ENCODE measurements around the gene RCN1.
"Not testable (repeated sequence)": the region's sequence is repeated elsewhere in the genome, so short reads cannot be mapped to it uniquely, and the experiment has no call there.

The RCN1 gene

DNA sequence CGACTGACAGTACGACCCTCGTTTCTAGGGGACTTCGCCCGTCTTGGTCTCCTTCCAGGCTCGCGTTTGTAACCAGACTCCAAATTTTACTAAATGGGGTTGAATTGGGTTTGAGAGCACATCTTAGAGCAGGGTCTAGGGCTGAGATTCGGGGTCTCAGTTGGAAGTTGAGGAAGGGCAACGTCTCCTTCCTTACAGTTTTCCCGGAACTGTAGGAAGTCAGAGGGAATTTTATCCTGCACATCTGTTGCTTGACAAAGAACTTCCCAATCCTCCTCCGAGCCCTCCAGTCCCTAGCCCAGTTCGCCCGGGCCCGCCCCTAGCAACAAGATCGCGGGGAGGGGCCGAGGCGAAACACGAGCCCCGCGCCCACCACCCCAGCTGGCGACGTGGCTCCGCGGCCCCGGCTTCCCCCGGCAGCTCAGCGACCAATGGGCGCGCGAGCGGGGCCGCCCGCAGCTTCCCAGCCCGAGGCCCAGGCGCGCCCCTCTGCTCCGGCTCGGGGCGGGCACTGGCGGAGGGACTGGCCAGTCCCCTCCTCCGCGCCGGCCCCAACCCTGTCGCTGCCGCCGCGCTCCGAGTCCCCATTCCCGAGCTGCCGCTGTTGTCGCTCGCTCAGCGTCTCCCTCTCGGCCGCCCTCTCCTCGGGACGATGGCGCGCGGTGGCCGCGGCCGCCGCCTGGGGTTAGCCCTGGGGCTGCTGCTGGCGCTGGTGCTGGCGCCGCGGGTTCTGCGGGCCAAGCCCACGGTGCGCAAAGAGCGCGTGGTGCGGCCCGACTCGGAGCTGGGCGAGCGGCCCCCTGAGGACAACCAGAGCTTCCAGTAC is at the start of gene RCN1:
Gene RCN1, plus strand, starts transcription at position 530 of the 826 bp plus-strand sequence. Its CDS starts 123 bp downstream, at position 653.
- in situ Hi-C loops (cut with MboI; ENCODE audit: low sequenced_read_pairs), result no loop called here

DNA sequence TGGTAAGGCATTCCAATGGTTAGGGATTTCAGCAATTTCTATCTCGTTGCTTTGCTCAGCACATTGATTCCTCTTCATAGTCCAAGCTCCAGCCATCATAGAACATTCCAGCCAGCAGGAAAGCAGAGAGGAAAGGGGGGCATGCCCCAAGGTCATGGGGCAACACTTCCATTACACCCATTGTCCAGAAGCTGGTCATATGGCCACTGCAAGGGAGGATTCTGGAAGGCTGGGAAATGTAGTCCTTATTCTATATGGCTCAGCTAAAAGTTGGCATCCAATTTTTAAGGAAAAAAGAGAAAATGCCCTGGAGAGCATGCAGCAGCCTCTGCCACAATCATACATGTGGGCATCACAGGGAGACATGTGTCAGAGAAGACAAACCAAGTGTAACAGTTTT is 47.1 kb upstream of the RCN1 start:
- in situ Hi-C loops (cut with MboI; ENCODE audit: low sequenced_read_pairs), result no loop called here

DNA sequence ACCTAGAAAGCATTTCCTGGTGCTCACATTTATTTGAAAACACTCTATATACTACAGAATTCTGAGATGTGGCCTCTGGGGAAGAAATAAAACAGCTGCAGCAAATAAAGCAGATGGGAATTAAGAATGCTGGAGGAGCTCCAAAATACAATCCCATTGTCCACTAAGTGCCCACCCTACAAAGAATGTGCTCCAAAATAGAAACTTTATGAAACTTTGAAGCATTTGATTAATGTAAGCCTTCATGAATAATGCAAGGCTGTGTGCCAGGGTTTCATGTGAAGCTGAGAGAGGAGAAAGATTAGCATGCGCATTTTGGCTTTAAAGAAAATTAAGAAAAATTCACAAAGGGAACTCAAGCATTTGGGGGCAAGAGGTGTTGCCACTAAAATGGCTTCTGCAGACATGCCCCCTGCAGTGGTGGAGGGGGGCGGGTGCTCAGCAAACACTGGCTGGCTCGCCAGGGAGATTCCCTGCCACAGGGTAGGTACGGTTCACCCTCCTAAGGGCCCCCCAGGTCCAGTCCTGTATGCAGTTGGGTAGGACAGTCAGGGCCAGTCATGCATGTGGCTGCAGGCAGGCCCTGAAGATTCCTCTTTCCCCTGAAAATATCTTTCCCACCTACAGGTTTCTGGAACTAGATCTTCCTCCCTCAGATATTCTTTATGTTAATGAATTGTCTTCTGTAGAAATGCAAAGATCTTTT is 46.6 kb upstream of the RCN1 start:
- in situ Hi-C loops (cut with MboI; ENCODE audit: low sequenced_read_pairs), result no loop called here

DNA sequence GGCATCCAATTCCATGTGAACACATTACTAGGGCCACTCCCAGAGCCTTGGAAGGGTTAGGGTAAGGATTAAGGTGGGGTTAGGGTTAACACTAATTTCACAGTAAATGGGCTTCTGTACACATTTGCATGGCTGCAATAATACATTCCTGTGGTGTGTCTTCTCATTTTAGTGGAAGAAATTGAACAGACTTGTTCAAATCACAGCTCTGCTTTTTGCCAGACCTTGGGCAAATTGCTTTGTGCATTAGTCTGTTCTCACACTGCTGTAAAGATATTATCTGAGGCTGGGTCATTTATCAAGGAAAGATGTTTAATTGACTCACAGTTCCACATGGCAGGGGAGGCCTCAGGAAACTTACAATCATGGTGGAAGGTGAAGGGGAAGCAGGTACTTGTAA is 45.4 kb upstream of the RCN1 start:
- in situ Hi-C loops (cut with MboI; ENCODE audit: low sequenced_read_pairs), result no loop called here

DNA sequence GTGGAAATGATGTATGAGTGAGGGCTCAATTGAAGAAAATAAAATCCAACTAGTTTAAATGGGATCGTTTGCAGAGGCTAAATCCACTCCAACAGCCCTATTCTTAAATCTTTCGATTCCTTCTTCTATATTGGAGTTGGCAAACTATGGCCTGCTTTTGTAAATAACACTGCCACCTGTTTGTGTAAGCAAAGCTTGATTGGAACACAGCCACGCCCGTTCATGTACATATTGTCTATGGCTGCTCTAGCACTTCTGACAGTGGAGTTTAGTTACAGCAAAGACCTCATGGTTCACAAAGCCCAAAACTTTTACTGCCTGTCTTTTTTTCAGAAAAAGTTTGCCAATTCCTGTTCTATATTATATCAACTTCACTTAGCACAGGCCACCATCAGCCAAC is 40.6 kb upstream of the RCN1 start:
- in situ Hi-C loops (cut with MboI; ENCODE audit: low sequenced_read_pairs), result loop anchor here (10.0 kb wide), 1 partner anchor 115 kb away; no protein-coding TSS in a partner anchor

DNA sequence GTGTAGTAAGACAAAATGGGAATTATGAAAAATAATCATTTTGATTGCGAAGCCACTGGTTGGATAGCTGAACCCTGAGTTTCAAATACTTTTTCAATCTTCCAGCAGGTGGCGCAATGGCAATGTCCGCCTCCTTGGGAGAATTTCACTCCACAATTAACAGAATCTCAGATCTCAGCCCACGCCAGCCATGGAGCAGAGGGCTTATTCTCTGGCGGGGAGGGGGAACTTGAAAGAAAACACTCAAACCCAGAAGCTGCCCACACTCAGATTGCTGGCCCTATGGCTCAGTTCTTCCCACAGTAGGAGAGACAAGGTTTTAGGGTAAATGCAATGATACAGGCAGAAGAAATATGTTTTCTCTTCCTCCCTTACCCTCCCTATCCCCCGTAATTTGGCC is 38.7 kb upstream of the RCN1 start:
- in situ Hi-C loops (cut with MboI; ENCODE audit: low sequenced_read_pairs), result loop anchor here (10.0 kb wide), 1 partner anchor 113 kb away; no protein-coding TSS in a partner anchor

DNA sequence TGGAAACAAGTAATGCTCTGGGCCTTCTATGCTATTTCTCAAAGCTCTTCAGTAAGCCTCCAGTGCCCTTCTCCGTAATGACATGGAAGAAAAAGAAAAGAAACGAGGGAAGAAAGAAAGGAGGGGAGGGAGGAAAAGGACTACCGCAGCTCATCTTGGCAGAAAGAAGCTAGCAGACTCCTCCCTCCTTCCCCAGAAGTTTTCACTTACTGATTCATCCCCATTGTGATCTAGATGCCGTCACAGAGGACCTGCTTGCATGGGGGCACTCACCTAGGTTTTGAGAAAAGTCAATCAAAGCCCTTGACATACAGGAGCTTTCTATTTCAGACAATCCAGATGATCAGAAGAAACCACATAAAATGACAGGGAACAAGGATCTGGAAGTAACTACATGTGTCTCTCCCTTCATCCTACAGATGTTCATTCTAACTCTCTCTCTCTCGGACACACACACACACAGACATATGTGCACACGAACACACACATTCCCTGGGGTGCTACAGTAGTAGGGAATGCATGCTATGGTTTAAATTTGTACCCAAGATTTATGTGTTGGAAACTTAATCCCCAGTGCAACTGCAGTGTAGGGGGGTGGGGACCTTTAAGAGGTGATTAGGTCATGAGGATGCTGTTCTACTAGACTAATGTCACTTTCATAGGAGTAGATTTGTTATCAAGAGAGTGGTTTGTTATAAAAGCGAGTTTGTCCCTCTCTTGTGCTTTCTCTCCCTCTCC is 37.6 kb upstream of the RCN1 start:
- in situ Hi-C loops (cut with MboI; ENCODE audit: low sequenced_read_pairs), result loop anchor here (10.0 kb wide), 1 partner anchor 111 kb away; no protein-coding TSS in a partner anchor

DNA sequence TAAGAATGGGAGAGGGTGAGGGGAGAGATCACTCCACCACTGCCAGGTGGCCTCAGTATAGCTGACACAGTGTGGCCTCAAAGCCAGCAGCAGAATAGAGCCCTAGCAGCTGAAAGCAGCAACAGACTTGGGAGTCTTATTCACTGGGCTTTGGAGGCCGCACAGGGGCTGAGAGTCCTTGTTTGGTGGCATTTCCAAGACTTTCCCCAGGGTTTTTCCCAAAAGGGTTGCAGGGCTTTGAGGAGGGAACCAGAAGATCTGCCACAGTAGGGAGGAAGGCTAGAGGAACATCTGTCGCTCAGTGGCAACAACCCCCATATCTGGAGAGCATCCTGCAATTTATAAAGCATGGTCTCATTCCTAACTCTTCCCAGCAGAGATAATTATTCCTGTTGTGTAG is 35.0 kb upstream of the RCN1 start:
- in situ Hi-C loops (cut with MboI; ENCODE audit: low sequenced_read_pairs), result loop anchor here (10.0 kb wide), 1 partner anchor 109 kb away; no protein-coding TSS in a partner anchor

DNA sequence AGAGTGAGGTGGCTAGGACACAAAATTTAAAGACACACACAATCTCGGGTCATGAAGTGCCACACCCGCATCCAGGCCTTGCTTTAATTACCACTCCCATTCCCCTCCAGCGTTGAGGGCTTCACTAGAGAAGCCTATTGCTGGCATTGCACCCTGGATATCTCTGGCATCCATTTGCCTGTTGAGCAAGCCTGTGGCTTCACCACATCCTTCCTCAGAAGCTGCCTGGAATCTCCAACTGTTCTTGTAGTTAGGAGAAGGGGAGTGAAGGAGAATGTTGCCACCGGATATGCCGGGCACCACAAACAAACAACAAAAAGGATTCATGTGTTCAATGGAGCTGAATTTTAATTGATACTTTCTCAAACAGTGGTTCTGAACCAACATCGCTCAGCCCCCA is 34.4 kb upstream of the RCN1 start:
- in situ Hi-C loops (cut with MboI; ENCODE audit: low sequenced_read_pairs), result loop anchor here (10.0 kb wide), 1 partner anchor 108 kb away; no protein-coding TSS in a partner anchor

DNA sequence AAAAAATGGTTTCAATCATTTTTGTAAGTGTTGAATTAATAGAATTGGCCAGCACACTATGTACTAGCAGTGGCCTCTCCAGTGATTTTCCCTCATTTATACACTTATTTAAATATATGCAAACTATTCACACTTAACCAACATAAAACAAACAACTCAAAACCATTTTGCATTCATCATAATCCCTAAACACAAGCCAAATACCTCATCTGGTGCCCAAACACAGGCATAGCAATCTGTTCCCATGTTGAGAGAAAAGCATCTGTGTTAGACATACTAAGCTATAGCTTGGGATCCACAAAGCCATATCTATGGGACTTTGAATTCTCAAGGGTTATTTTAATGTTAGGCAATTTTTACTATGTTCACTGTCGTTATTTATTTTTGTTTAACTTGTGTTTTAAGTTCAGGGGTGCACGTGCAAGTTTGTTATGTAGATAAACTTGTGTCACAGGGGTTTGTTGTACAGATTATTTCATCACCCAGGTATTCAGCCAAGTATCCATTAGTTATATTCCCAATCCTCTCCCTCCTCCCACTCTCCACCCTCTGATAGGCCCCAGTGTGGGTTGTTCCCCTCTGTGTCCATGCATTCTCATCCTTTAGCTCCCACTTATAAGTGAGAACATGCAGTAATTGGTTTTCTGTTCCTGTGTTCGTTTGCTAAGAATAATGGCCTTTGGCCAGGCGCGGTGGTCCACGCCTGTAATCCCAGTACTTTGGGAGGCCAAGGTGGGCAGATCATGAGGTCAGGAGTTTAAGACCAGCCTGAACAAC is 31.0 kb upstream of the RCN1 start:
- in situ Hi-C loops (cut with MboI; ENCODE audit: low sequenced_read_pairs), result loop anchor here (10.0 kb wide), 1 partner anchor 105 kb away; no protein-coding TSS in a partner anchor

DNA sequence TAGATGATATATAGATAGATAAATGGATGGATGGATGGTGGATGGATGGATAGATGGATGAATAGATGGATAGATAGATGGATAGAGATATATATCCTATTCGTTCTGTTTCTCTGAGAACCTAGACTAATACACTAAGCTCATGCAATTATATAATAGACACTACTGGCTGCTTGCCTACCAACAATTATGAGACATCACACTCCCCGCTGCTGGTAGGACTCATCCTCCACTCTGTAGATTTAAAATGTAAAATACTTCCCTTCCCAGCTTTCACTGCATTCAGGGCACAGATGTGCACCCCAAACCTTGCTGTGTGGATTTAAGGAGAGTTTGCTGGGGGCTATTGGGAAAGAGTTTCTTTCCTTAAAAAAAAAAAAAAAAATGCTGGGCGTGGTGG is 28.3 kb upstream of the RCN1 start:
- in situ Hi-C loops (cut with MboI; ENCODE audit: low sequenced_read_pairs), result no loop called here

DNA sequence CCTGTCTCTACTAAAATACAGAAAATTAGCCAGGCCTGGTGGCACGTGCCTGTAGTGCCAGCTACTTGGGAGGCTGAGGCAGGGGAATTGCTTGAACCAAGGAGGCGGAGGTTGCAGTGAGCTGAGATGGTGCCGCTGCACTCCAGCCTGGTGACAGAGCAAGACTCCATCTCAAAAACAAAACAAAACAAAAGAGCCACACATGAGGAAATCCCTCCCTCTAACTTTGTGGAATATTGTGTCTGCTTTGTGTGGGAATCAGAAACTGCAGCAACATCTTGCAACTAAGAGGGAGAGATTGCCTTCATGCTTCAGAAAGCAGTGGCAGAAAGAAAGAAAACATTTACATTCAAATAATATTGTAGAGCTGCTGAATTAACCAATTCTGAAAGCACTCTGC is 27.8 kb upstream of the RCN1 start:
- in situ Hi-C loops (cut with MboI; ENCODE audit: low sequenced_read_pairs), result not testable (repeated sequence)

DNA sequence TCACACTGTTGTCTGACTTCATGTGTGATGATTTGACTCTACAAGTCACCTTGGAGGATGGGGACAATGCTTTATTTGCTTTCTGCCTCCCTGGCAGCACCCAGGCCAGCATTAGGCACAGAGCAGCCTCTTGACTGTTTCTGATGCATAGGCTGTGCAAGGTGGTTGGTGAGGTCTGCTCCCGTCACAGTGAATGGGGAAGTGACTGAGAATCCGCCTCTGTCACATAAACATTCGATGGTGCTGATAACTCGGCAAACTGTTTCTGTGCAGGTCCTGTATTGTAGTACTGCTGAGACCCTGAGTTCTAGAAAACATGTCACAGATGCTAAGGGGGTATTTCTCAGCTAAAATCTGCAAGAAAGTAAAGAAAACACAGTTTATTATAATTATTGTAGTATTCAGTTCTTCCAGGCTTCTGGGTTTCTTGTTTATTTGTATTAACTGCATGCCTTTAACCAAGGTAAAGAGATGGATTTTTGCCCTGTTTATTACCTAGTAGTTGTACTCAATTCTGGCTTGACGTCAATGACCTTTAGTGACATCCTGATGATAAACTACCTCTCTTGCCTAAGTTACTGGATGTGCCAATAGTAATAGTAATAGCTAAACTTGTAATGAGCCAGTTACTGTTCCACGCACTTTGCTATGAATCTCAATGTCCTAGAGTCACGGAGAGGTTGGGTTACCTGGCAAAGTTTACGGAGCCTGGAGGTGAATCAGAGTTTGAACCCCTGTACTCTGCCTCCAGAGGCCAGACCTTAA is 24.8 kb upstream of the RCN1 start:
- in situ Hi-C loops (cut with MboI; ENCODE audit: low sequenced_read_pairs), result no loop called here

DNA sequence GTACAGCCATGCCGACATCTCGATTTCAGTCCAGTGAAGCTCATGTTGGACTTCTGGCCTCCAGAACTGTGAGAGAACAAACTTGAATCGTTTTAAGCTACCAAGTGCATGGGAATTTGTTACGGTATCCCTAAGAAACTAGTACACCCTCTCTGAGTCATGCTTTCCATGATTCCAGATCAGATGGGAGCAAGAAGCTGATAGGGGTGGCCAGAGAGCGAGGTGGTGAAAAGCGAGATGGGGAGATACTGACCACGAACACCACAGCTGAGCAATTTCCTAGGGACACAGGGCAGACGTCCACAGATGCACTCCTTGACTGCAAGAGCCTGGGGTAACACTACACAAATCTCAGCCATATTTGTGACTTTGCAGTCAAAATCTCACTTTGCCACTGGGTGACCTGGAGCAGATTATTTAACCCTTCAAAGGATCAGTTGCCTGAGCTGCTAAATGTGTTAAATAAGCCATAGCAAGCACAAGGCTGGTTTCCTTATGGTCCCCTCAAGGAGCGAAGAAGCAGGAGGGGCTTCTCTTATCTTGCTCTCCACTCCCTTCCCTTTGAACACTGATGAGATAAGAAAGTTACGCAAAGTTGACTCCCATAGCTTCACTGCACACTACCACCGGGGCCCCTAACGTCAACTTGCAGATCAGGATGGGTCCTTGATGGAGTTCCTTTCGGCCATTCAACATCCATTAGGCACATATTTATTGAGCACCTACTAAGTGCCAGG is 22.6 kb upstream of the RCN1 start:
- in situ Hi-C loops (cut with MboI; ENCODE audit: low sequenced_read_pairs), result no loop called here

DNA sequence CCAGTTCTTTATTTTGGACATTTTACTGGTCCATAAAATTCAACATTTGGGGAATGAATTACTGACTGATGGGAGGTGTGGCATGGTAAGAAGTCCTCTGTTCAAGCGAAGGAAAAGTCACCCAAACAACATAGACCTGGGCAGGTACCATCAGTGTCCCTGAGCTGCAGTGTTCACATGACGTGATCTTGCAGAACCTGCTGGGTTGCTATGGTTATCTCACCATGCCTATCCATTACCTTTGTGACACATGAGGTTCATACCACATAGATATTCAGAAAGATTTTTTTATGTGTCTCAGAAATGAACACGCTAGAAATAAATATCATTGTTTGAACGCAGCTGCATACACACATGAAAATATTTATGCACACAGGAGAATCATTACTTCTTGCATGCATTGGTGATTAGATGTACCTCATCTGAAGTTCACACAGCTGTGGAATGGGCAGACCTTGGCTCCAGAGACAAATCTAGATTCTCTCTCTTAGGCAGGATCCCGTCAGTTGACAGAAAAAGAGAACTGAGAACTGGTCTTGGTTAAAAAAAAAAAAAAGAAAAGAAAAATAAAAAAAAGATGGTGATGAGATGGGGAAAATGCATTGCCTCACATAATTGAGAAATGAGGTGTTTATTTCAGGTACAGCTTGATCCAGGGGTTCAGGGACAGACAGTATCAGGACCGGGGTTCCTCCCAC is 21.4 kb upstream of the RCN1 start:
- in situ Hi-C loops (cut with MboI; ENCODE audit: low sequenced_read_pairs), result no loop called here

DNA sequence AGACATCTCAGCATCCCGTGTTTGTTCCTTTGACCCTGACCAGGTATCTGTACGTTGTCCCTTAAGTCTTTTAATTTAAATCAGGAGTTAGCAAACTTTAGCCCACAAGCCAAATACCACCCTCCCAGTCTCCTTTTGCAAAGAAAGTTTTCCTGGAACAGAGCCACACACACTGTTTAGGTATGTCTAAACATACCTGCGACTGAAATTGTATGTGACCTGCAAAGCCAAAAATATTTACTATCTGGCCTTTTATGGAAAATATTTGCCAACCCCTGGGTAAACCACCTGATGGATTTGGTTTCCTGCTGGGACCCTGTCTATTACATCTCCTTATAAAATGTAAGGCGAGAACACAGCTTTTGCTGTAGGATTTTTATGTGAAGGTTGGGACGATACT is 20.2 kb upstream of the RCN1 start:
- in situ Hi-C loops (cut with MboI; ENCODE audit: low sequenced_read_pairs), result no loop called here

DNA sequence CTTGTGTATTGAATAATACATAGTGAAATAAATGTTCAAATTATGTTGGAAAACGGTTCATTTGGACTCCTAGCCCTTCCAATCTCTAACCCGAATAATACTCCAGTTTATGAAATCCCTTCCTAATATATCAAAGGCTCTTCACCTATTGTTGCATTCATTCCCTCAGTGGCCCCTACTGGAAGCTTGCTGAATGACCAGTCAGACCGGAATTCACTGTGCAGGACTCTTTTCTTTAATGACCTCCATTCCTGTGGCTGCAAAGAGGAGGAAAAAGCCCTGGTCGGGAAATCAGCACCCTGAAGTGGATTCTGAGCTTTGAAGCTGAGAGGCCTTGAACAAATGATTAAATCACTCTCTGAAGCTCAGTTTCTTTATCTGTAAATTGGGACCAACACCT is 19.1 kb upstream of the RCN1 start:
- in situ Hi-C loops (cut with MboI; ENCODE audit: low sequenced_read_pairs), result no loop called here

DNA sequence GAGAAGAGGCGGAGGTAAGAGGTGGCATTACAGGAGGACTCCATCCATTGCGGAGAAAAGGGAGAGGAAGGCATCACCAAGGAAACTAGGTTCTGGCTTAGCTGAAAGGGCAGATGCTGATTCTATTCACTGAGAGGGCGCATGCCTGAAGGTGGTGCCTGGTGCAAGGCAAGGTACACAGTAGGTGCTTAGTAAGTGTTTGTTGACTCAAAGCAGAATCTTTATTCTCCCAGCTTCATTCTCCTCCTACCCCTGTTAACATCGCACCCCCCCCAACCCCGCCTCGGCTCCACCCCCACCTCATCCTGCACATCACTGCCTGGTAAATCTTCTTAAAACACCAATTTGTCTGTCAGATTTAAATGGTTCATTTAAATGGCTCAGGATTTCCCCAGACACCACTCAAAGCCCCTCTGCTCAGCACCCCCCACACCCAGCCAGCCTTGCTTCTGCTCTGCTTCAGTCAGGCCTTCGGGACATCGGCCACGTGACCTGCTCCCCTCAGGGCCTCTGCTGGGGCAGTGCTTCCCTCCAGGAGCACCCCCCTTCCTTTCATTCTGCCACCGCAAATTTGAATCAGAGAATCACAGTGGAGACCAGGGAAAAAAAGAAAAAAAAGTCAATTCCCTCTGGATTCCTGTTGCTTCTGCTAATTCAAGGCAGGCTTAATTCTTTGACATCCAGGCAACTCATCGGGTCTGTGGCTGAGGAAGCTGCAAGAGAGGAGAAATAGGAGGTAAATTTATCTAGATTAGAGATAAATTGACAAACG is 17.8 kb upstream of the RCN1 start:
- in situ Hi-C loops (cut with MboI; ENCODE audit: low sequenced_read_pairs), result no loop called here
